ENCODE results near the gene PDE6A.

- TF ChIP-seq CTCF (IDR thresholded peaks at IDR 0.05; ENCODE audit: insufficient read depth, low read depth, low read length) (no peak), EZH2 (IDR thresholded peaks at IDR 0.05; ENCODE audit: insufficient read depth, low read length) (no peak)
Observed at GRCh38 chr5:149937610-149938009, 7.0 kb downstream of the PDE6A start.
